Esophagus squamous epithelium (tissue), 5 donors: ENCODE measurements around the gene AGO3. TPM values are rescaled to one million over a fixed set of nuclear protein-coding genes. Genes with fewer than 3 reads are reported as not detected.

Experiments
- DNase-seq: peaks from one replicate; lab custom pipeline; 2025; lab: John Stamatoyannopoulos, UW
- H3K27ac ChIP-seq, 4 donors: fragments of 200-600 bp; sonication (generic); one replicate each; pipeline ENCODE4 v1.5.1; 2016 to 2019; ENCODE audit warnings: mild to moderate bottlenecking in 1 of 4
- H3K27me3 ChIP-seq, 4 donors: fragments of 200-600 bp; sonication (generic); 1 replicate in 3 of 4; 2 replicates in 1 of 4; pipeline versions ENCODE4 v1.5.1 to v1.6.0; 2017 to 2021; ENCODE audit warnings: antibody characterized with exemption in 1 of 4
- H3K36me3 ChIP-seq, 3 donors: fragments of 200-600 bp; sonication (generic); one replicate each; pipeline ENCODE4 v1.5.1; 2016 to 2019
- H3K4me1 ChIP-seq, 3 donors: fragments of 200-600 bp; sonication (generic); one replicate each; pipeline ENCODE4 v1.5.1; 2017 to 2019
- H3K4me3 ChIP-seq, 4 donors: fragments of 200-600 bp; sonication (generic); 1 replicate in 3 of 4; 2 replicates in 1 of 4; pipeline ENCODE4 v1.5.1; 2016 to 2019; ENCODE audit warnings: mild to moderate bottlenecking in 2 of 4, moderate library complexity in 1 of 4
- H3K9me3 ChIP-seq, 3 donors: fragments of 200-600 bp; sonication (generic); one replicate each; pipeline ENCODE4 v1.5.1; 2016 to 2019
- CTCF ChIP-seq, 6 experiments: fragments of 450-650 bp in 4 of 6; fragments of 200-600 bp in 2 of 6; sonication (generic) in 2 of 6; IDR thresholded peaks; one replicate each; pipeline ENCODE4 v1.5.1; 2016 to 2019; ENCODE audit warnings: antibody characterized with exemption in 6 of 6, mild to moderate bottlenecking in 4 of 6, moderate library complexity in 4 of 6
- POLR2A ChIP-seq, 4 donors: fragments of 450-650 bp; IDR thresholded peaks; one replicate each; pipeline ENCODE4 v1.6.1; 2017; ENCODE audit warnings: antibody characterized with exemption in 4 of 4, mild to moderate bottlenecking in 4 of 4, moderate library complexity in 3 of 4
- WGBS, 2 donors: methylation state at CpG; one replicate each; pipeline ENCODE4 v1.1.5; 2018; 5-methylcytosine and 5-hydroxymethylcytosine counted together
- intact Hi-C: fragments of 100-400 bp; cut with DNase I; formaldehyde crosslinking; loops from one replicate; pipeline ENCODE4 v1.15.0; 2022
- total RNA-seq, 4 donors: library from RNA; depleted of rRNA; stranded (reverse); fragments of >200 nt; gene quantifications; one replicate each; pipeline ENCODE4 v1.1.0, GENCODE V29; 2016
- donor health status: DM: yes; HTN: yes; CAD: no.

AGO3 gene
- total RNA-seq, 4 donors from 2014 or later: 8.1 to 17.0 (median 12.0) TPM

GRCh38 chr1:36027766-36028165 lies 96.9 kb downstream of the AGO3 start:
- no peak for DNase-seq
- H3K9me3 ChIP-seq: no peaks in the 10 kb centered on the region
- peaks cover 0 to 69% (median 0%) of the 10 kb centered on the region in 3 donors for H3K36me3 ChIP-seq
- H3K4me1 ChIP-seq: peaks cover 0 to 13% (median 0%) of the 10 kb centered on the region in 3 donors
- H3K27ac ChIP-seq: no peak overlapping the region
- H3K4me3 ChIP-seq: no peak overlapping the region
- no peaks in the 10 kb centered on the region for H3K27me3 ChIP-seq
- intact Hi-C loops: no loop called here
- TF ChIP-seq CTCF (IDR thresholded peaks at IDR 0.05) (no peak), POLR2A (IDR thresholded peaks at IDR 0.05) (no peak)
- WGBS, 2 donors: 85 to 89% methylated on average over 3 of the region's 3 CpGs

- intact Hi-C loops: no loop called here
- TF ChIP-seq POLR2A (IDR thresholded peaks at IDR 0.05) (no peak), CTCF (IDR thresholded peaks at IDR 0.05) (no peak)
- H3K4me3 ChIP-seq: no peak overlapping the region
- no peaks in the 10 kb centered on the region for H3K9me3 ChIP-seq
- no peak overlapping the region for H3K27ac ChIP-seq
- H3K36me3 ChIP-seq: peaks cover 0 to 94% (median under 1%) of the 10 kb centered on the region in 3 donors
- H3K27me3 ChIP-seq: no peaks in the 10 kb centered on the region
- DNase-seq: no peak
- 93 to 100% methylated on average over 2 of the region's 2 CpGs for WGBS, 2 donors
- H3K4me1 ChIP-seq: no peaks in the 10 kb centered on the region
Observed at GRCh38 chr1:36031441-36031840, 100.5 kb downstream of the AGO3 start.

- no peak for DNase-seq
- TF ChIP-seq POLR2A (IDR thresholded peaks at IDR 0.05) (no peak), CTCF (IDR thresholded peaks at IDR 0.05) (no peak)
- H3K27me3 ChIP-seq: no peaks in the 10 kb centered on the region
- intact Hi-C loops: no loop called here
- peaks cover 0 to 86% (median 10%) of the 10 kb centered on the region in 3 donors for H3K36me3 ChIP-seq
- no peaks in the 10 kb centered on the region for H3K4me1 ChIP-seq
- H3K27ac ChIP-seq: no peak overlapping the region
- H3K9me3 ChIP-seq: no peaks in the 10 kb centered on the region
- H3K4me3 ChIP-seq: no peak overlapping the region
Observed at GRCh38 chr1:36034692-36035091, 103.8 kb downstream of the AGO3 start.

GRCh38 chr1:36035154-36035553 lies 104.2 kb downstream of the AGO3 start:
- Histone ChIP-seq H3K27me3 (no peaks in the 10 kb centered on the region), H3K36me3 (peaks cover 0 to 86% (median 15%) of the 10 kb centered on the region in 3 donors), H3K27ac (no peak overlapping the region), H3K9me3 (no peaks in the 10 kb centered on the region), H3K4me3 (no peak overlapping the region), H3K4me1 (no peaks in the 10 kb centered on the region)
- 80 to 88% methylated on average over 3 of the region's 3 CpGs for WGBS, 2 donors
- no peak for TF ChIP-seq CTCF (IDR thresholded peaks at IDR 0.05)
- TF ChIP-seq POLR2A (IDR thresholded peaks at IDR 0.05): no peak
- DNase-seq: no peak
- intact Hi-C loops: no loop called here

- intact Hi-C loops: no loop called here
- DNase-seq: no peak
- TF ChIP-seq POLR2A (IDR thresholded peaks at IDR 0.05): no peak
- no peak for TF ChIP-seq CTCF (IDR thresholded peaks at IDR 0.05)
- H3K27ac ChIP-seq: no peak overlapping the region
- no peak overlapping the region for H3K4me3 ChIP-seq
- H3K27me3 ChIP-seq: no peaks in the 10 kb centered on the region
- H3K4me1 ChIP-seq: no peaks in the 10 kb centered on the region
- no peaks in the 10 kb centered on the region for H3K9me3 ChIP-seq
- 83 to 86% methylated on average over 2 of the region's 2 CpGs for WGBS, 2 donors
- peaks cover 0 to 88% (median 21%) of the 10 kb centered on the region in 3 donors for H3K36me3 ChIP-seq
Observed at GRCh38 chr1:36040238-36040637, 109.3 kb downstream of the AGO3 start.
